ENCODE measurements around the gene GALNT17.

GALNT17 gene

GRCh38 chr7:71484380-71484779 is 352.4 kb downstream of the GALNT17 start:
- H3K4me3 ChIP-seq (replicated peaks; ENCODE audit: low read depth, low read length): no peak overlapping the region
- TF ChIP-seq CTCF (IDR thresholded peaks at IDR 0.05; ENCODE audit: low read depth, low read length, missing control alignments): no peak
- DNase-seq (ENCODE audit: extremely low read depth, low read depth): no peak

DNA sequence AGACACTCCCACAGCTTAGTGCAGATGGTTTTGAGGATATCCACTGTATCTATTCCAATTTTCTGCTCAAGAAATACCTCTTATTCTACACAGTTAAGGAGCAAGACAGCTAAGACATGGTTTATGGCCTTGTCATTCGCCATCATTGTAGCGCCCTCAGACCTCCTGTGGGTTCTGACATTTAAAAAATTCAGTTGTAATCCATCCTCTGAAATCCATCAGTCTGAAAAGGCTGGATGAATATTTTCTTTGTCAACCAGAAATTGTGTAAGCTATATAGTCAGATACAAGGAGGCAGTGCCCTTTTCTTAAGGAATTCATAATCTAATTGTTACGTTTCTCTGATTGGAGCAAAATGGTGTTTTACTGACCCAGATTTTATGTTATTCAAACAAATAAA is 353.6 kb downstream of the GALNT17 start:
- no peak overlapping the region for H3K4me3 ChIP-seq (replicated peaks; ENCODE audit: low read depth, low read length)
- TF ChIP-seq CTCF (IDR thresholded peaks at IDR 0.05; ENCODE audit: low read depth, low read length, missing control alignments): no peak
- no peak for DNase-seq (ENCODE audit: extremely low read depth, low read depth)

- no peak for DNase-seq (ENCODE audit: extremely low read depth, low read depth)
- no peak for TF ChIP-seq CTCF (IDR thresholded peaks at IDR 0.05; ENCODE audit: low read depth, low read length, missing control alignments)
- no peak overlapping the region for H3K4me3 ChIP-seq (replicated peaks; ENCODE audit: low read depth, low read length)
These were observed 354.5 kb downstream of the GALNT17 start for GRCh38 chr7:71486414-71486813.

DNA sequence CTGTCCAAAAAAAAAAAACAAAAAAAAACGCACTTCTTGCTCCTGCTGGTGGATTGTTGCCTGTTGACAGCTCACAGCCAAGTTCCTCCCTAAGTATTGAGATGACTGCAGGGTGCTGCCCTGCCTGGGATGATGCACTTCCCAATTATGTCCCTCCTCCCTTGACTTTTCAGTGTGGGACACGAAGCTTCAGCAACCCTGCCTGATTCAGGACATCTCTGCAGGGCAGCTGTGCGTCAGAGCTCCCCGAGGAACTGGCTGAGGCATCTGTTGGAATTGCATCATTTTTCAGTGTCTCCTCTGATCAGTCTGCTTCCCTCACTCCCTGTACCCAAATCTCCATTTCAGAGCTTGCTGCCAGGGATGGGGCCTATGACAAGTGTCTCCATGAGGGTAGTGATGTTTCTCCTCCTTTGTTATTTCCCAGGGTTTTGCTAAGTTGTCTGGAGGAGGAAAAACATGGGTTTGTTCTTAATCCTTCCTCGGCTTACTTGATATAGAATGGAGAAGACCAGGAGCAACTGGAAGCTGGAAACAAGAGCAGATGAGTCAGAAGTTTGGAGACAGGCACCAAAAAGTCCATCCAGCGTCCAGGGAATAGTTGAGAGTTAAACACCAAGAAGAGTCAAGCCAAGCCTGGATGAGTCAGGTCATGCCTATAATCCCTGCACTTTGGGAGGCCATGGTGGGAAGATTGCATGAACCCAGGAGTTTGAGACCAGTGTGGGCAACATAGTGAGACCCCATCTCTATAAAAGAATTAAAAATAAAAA is 355.1 kb downstream of the GALNT17 start:
- TF ChIP-seq CTCF (IDR thresholded peaks at IDR 0.05; ENCODE audit: low read depth, low read length, missing control alignments): no peak
- H3K4me3 ChIP-seq (replicated peaks; ENCODE audit: low read depth, low read length): no peak overlapping the region
- no peak for DNase-seq (ENCODE audit: extremely low read depth, low read depth)

DNA sequence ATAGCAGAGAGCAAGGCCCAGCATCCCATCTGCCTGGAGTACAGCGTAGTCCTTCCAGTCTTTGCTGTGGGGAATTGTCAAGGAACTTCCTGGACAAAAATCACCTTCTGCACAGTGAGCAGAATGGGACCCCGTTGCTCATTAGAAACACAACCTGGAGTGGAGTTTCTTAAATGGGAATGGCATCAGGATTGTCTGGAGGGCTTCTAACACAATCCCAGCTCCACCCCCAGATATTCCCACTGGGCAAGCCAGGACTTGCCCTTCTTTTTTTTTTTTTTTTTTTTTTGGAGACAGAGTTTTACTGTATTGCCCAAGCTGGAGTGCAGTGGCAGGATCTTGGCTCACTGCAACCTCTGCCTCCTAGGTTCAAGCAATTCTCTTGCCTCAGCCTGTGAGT is 356.4 kb downstream of the GALNT17 start:
- H3K4me3 ChIP-seq (replicated peaks; ENCODE audit: low read depth, low read length): no peak overlapping the region
- DNase-seq (ENCODE audit: extremely low read depth, low read depth): no peak
- TF ChIP-seq CTCF (IDR thresholded peaks at IDR 0.05; ENCODE audit: low read depth, low read length, missing control alignments): no peak

GRCh38 chr7:71491336-71491735 is 359.4 kb downstream of the GALNT17 start:
- TF ChIP-seq CTCF (IDR thresholded peaks at IDR 0.05; ENCODE audit: low read depth, low read length, missing control alignments): no peak
- no peak for DNase-seq (ENCODE audit: extremely low read depth, low read depth)
- no peak overlapping the region for H3K4me3 ChIP-seq (replicated peaks; ENCODE audit: low read depth, low read length)

GRCh38 chr7:71495828-71496227 is 363.9 kb downstream of the GALNT17 start:
- H3K4me3 ChIP-seq (replicated peaks; ENCODE audit: low read depth, low read length): no peak overlapping the region
- DNase-seq (ENCODE audit: extremely low read depth, low read depth): no peak
- TF ChIP-seq CTCF (IDR thresholded peaks at IDR 0.05; ENCODE audit: low read depth, low read length, missing control alignments): no peak

Measured in HFF-Myc (cell line).